GM12874 (cell line): ENCODE data around the gene USH2A.

Experiments used
- TF ChIP-seq, protein P1 (sequence below): IDR thresholded peaks from 2 replicates; pipeline ENCODE4 v1.5.1; 2011; ENCODE audit warnings: low read depth, mild to moderate bottlenecking, control low read depth, low read length, moderate library complexity; ENCODE audit not compliant: insufficient read depth

USH2A gene

GRCh38 chr1:215719552-215719951 lies 703.7 kb downstream of the USH2A start:
- TF ChIP-seq, protein P1, sequence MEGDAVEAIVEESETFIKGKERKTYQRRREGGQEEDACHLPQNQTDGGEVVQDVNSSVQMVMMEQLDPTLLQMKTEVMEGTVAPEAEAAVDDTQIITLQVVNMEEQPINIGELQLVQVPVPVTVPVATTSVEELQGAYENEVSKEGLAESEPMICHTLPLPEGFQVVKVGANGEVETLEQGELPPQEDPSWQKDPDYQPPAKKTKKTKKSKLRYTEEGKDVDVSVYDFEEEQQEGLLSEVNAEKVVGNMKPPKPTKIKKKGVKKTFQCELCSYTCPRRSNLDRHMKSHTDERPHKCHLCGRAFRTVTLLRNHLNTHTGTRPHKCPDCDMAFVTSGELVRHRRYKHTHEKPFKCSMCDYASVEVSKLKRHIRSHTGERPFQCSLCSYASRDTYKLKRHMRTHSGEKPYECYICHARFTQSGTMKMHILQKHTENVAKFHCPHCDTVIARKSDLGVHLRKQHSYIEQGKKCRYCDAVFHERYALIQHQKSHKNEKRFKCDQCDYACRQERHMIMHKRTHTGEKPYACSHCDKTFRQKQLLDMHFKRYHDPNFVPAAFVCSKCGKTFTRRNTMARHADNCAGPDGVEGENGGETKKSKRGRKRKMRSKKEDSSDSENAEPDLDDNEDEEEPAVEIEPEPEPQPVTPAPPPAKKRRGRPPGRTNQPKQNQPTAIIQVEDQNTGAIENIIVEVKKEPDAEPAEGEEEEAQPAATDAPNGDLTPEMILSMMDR = no peak

DNA sequence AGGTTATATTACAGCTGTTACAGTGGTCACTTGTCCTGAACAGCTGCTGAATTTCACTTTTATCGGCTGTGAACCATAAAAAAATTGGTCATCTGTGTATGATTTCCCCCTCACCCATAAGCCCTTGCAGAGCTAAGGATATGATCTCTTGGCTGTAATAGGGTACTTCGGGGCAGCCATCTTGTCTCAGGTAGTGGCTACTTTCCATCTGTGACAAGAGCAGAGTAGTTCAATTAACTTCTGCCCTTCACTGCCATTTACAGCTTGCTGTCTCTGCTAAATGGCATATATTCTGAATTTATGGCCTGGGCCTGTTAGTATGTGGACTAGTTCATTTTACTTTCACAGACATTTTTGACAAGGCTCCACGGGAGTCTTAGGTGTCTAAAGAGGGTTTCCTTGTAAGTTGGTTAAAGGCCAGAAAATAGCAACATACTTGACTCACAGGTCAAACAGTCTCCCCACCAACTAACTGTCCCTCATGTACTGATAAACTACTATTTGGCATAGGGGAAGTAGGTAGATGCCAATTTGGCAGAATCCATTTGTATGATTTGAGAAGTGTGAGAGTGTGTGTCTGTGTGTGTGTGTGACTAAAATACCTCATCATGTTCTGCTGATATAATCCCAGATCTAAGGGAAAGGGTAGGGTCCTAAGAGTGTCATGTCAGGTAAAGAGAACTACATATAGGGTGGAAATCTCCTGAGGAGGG lies 704.5 kb downstream of the USH2A start:
- TF ChIP-seq, protein P1 = no peak

GRCh38 chr1:215717677-215718426 lies 705.4 kb downstream of the USH2A start:
- TF ChIP-seq, protein P1 = no peak

- TF ChIP-seq, protein P1 = no peak
These were observed 712.4 kb downstream of the USH2A start for GRCh38 chr1:215710899-215711225.

- TF ChIP-seq, protein P1 = peak; percentile 71
These were observed 713.0 kb downstream of the USH2A start for GRCh38 chr1:215710036-215710898.

GRCh38 chr1:215704089-215704860 lies 719.0 kb downstream of the USH2A start:
- TF ChIP-seq, protein P1 = no peak

DNA sequence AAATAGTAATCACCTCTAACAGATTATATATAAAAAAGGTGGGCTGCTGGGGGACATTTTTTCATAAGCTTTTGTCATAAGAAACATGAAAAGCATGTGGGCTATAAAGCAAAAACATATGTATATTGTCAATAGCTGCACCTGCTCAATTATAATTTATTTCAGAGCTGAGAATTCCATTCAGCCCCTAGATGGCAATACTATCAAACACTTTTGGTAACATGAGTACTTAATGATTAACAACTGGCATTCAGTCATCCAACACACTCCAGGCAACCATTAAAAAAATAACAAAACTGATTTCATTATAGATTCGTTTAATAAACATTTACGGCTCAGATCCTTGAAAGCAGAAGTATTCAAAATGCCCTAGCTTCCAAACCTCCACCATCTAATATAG lies 741.0 kb downstream of the USH2A start:
- TF ChIP-seq, protein P1 = no peak
